Stimulated activated effector memory CD8-positive, alpha-beta T cell treated with anti-CD3 and anti-CD28 coated beads, Interleukin-12 subunit alpha, Interleukin-12 subunit beta, amount 100 ng/mL, for 72 hours (primary cell): ENCODE measurements around the gene PXDN.

Experiments
- ATAC-seq: fragments of 150-1000 bp; cut with Tn5 transposase; 2 replicates; pipeline ENCODE4 v1.10.0; 2021
- DNase-seq, 2 donors: peaks; one replicate each; pipeline ENCODE4 v3.0.0; 2021 to 2022; ENCODE audit warnings: low spot score in 2 of 2
- H3K27ac Mint-ChIP-seq: one replicate; pipeline ENCODE4 v1.8.0; 2022; ENCODE audit warnings: mild to moderate bottlenecking, mixed read lengths
- H3K36me3 Mint-ChIP-seq: one replicate; pipeline ENCODE4 v1.8.0; 2022; ENCODE audit warnings: mild to moderate bottlenecking, mixed read lengths
- H3K4me1 Mint-ChIP-seq: one replicate; pipeline ENCODE4 v1.8.0; 2022; ENCODE audit warnings: mixed read lengths
- H3K4me3 Mint-ChIP-seq: one replicate; pipeline ENCODE4 v1.8.0; 2022; ENCODE audit warnings: mild to moderate bottlenecking, mixed read lengths
- H3K9me3 Mint-ChIP-seq: one replicate; pipeline ENCODE4 v1.8.0; 2022; ENCODE audit warnings: mixed read lengths

The PXDN gene

GRCh38 chr2:1744446-1745170 lies at the start of gene PXDN:
Gene PXDN, minus strand, starts transcription at chr2:1744515. Its CDS starts 60 bp downstream, at chr2:1744455.
- no peaks in the 10 kb centered on the region for H3K9me3 Mint-ChIP-seq
- peak within 1 kb of the TSS; percentile 30 for H3K4me3 Mint-ChIP-seq
- DNase-seq, result no peak
- ATAC-seq, result no peak
- no peak within 1 kb of the TSS for H3K27ac Mint-ChIP-seq
- no peaks in the 10 kb centered on the region for H3K4me1 Mint-ChIP-seq
- no peaks in the 10 kb centered on the region for H3K36me3 Mint-ChIP-seq

- DNase-seq (no peak), ATAC-seq (no peak)
- Mint-ChIP-seq H3K36me3 (no peaks in the 10 kb centered on the region), H3K4me3 (no peak overlapping the region), H3K9me3 (no peaks in the 10 kb centered on the region), H3K27ac (no peak overlapping the region), H3K4me1 (no peaks in the 10 kb centered on the region)
Observed at GRCh38 chr2:1793868-1794445, 49.6 kb upstream of the PXDN start.

GRCh38 chr2:1793001-1793867 lies 48.9 kb upstream of the PXDN start:
- DNase-seq (no peak), ATAC-seq (no peak)
- H3K27ac Mint-ChIP-seq, result no peak overlapping the region
- H3K36me3 Mint-ChIP-seq, result no peaks in the 10 kb centered on the region
- H3K4me3 Mint-ChIP-seq, result no peak overlapping the region
- no peaks in the 10 kb centered on the region for H3K4me1 Mint-ChIP-seq
- no peaks in the 10 kb centered on the region for H3K9me3 Mint-ChIP-seq

GRCh38 chr2:1791685-1792435 lies 47.5 kb upstream of the PXDN start:
- no peak for ATAC-seq
- DNase-seq, result no peak
- H3K36me3 Mint-ChIP-seq, result no peaks in the 10 kb centered on the region
- H3K9me3 Mint-ChIP-seq, result no peaks in the 10 kb centered on the region
- no peak overlapping the region for H3K4me3 Mint-ChIP-seq
- H3K4me1 Mint-ChIP-seq, result no peaks in the 10 kb centered on the region
- H3K27ac Mint-ChIP-seq, result no peak overlapping the region

GRCh38 chr2:1791006-1791605 lies 46.8 kb upstream of the PXDN start:
- Mint-ChIP-seq H3K27ac (no peak overlapping the region), H3K36me3 (no peaks in the 10 kb centered on the region), H3K4me3 (no peak overlapping the region), H3K9me3 (no peaks in the 10 kb centered on the region), H3K4me1 (no peaks in the 10 kb centered on the region)
- DNase-seq, result no peak
- no peak for ATAC-seq

GRCh38 chr2:1790473-1790872 lies 46.2 kb upstream of the PXDN start:
- Mint-ChIP-seq H3K27ac (no peak overlapping the region), H3K9me3 (no peaks in the 10 kb centered on the region), H3K36me3 (no peaks in the 10 kb centered on the region), H3K4me3 (no peak overlapping the region), H3K4me1 (no peaks in the 10 kb centered on the region)
- ATAC-seq (no peak), DNase-seq (no peak)

GRCh38 chr2:1789610-1790009 lies 45.3 kb upstream of the PXDN start:
- H3K4me1 Mint-ChIP-seq, result no peaks in the 10 kb centered on the region
- no peaks in the 10 kb centered on the region for H3K36me3 Mint-ChIP-seq
- ATAC-seq (no peak), DNase-seq (no peak)
- no peak overlapping the region for H3K27ac Mint-ChIP-seq
- no peaks in the 10 kb centered on the region for H3K9me3 Mint-ChIP-seq
- no peak overlapping the region for H3K4me3 Mint-ChIP-seq

GRCh38 chr2:1788478-1788959 lies 44.2 kb upstream of the PXDN start:
- Mint-ChIP-seq H3K4me1 (no peaks in the 10 kb centered on the region), H3K36me3 (no peaks in the 10 kb centered on the region)
- no peak for ATAC-seq

GRCh38 chr2:1787755-1788477 lies 43.6 kb upstream of the PXDN start:
- ATAC-seq, result no peak
- Mint-ChIP-seq H3K36me3 (no peaks in the 10 kb centered on the region), H3K9me3 (no peaks in the 10 kb centered on the region), H3K4me3 (no peak overlapping the region), H3K4me1 (no peaks in the 10 kb centered on the region), H3K27ac (no peak overlapping the region)
- no peak for DNase-seq

More at GRCh38 chr2:1788478-1788959, 44.2 kb upstream of the PXDN start:
- Mint-ChIP-seq H3K9me3 (no peaks in the 10 kb centered on the region), H3K4me3 (no peak overlapping the region), H3K27ac (no peak overlapping the region)
- DNase-seq, result no peak

- DNase-seq, result no peak
- peaks cover 6% of the 10 kb centered on the region for H3K4me1 Mint-ChIP-seq
Observed at GRCh38 chr2:1784986-1785617, 40.8 kb upstream of the PXDN start.

GRCh38 chr2:1784087-1784486 lies 39.8 kb upstream of the PXDN start:
- ATAC-seq (no peak), DNase-seq (no peak)
- Mint-ChIP-seq H3K36me3 (no peaks in the 10 kb centered on the region), H3K9me3 (no peaks in the 10 kb centered on the region), H3K4me3 (no peak overlapping the region), H3K4me1 (peaks cover 6% of the 10 kb centered on the region), H3K27ac (no peak overlapping the region)

More at GRCh38 chr2:1784986-1785617, 40.8 kb upstream of the PXDN start:
- H3K36me3 Mint-ChIP-seq, result no peaks in the 10 kb centered on the region
- H3K27ac Mint-ChIP-seq, result peak overlapping the region; percentile 37
- ATAC-seq, result no peak
- H3K4me3 Mint-ChIP-seq, result no peak overlapping the region
- H3K9me3 Mint-ChIP-seq, result no peaks in the 10 kb centered on the region

GRCh38 chr2:1782514-1782913 lies 38.2 kb upstream of the PXDN start:
- Mint-ChIP-seq H3K4me1 (peaks cover 6% of the 10 kb centered on the region), H3K9me3 (no peaks in the 10 kb centered on the region), H3K27ac (no peak overlapping the region), H3K36me3 (no peaks in the 10 kb centered on the region), H3K4me3 (no peak overlapping the region)
- DNase-seq (no peak), ATAC-seq (no peak)

- peak; percentile 70 for ATAC-seq
- no peak for DNase-seq
- H3K4me3 Mint-ChIP-seq, result peak overlapping the region; percentile 41
- no peaks in the 10 kb centered on the region for H3K36me3 Mint-ChIP-seq
- H3K27ac Mint-ChIP-seq, result no peak overlapping the region
- no peaks in the 10 kb centered on the region for H3K9me3 Mint-ChIP-seq
- peaks cover 6% of the 10 kb centered on the region for H3K4me1 Mint-ChIP-seq
Observed at GRCh38 chr2:1781291-1782080, 37.2 kb upstream of the PXDN start.
